Measurements from ENCODE around the gene PCLO.

DNA sequence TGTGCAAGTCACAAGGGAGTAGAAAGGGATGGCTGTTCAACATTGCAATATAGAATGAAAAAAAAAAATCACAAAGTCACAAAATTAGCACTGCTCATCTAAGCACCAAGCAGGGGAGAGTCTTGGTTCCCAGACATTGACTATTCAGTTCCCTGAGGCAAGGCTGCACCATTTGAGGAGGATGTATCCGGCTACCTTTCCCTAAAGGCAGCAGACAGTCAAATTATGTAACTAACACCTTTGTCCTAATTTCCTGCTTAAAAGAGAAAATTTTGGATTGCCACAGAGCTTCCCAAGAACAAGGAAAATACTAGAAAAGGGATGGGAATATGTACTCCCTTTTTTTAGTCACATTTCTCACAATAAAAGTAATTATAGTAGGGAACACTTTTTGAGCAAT is 148.1 kb downstream of the PCLO start:
- TF ChIP-seq, protein P1, sequence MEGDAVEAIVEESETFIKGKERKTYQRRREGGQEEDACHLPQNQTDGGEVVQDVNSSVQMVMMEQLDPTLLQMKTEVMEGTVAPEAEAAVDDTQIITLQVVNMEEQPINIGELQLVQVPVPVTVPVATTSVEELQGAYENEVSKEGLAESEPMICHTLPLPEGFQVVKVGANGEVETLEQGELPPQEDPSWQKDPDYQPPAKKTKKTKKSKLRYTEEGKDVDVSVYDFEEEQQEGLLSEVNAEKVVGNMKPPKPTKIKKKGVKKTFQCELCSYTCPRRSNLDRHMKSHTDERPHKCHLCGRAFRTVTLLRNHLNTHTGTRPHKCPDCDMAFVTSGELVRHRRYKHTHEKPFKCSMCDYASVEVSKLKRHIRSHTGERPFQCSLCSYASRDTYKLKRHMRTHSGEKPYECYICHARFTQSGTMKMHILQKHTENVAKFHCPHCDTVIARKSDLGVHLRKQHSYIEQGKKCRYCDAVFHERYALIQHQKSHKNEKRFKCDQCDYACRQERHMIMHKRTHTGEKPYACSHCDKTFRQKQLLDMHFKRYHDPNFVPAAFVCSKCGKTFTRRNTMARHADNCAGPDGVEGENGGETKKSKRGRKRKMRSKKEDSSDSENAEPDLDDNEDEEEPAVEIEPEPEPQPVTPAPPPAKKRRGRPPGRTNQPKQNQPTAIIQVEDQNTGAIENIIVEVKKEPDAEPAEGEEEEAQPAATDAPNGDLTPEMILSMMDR (IDR thresholded peaks at IDR 0.05) = no peak
- TF ChIP-seq POLR2A (IDR thresholded peaks at IDR 0.05) = no peak
